Natural killer cell treated with Interleukin-12 subunit alpha and Interleukin-12 subunit beta and Interleukin-15 and Interleukin-18, amount 100 ng/mL, for 72 hours (primary cell): Measurements from ENCODE around the gene FBRSL1. TPM values are rescaled to one million over a fixed set of nuclear protein-coding genes. Genes with fewer than 3 reads are reported as not detected.
"Not testable (repeated sequence)": the region's sequence is repeated elsewhere in the genome, so short reads cannot be mapped to it uniquely, and the experiment has no call there.

Experiments used
- ATAC-seq, 2 donors: fragments of 150-1000 bp; cut with Tn5 transposase in 1 of 2; sonication (Bioruptor Pico), chemical (Tn5 transposase) in 1 of 2; 2 replicates each; pipeline ENCODE4 v1.10.0; 2021
- DNase-seq: peaks from one replicate; pipeline ENCODE4 v3.0.0; 2022; ENCODE audit warnings: low spot score
- H3K27ac Mint-ChIP-seq, 2 donors: 1 replicate in 1 of 2; 2 replicates in 1 of 2; pipeline ENCODE4 v1.8.0; 2022; ENCODE audit warnings: mixed read lengths in 2 of 2, mild to moderate bottlenecking in 1 of 2, moderate library complexity in 1 of 2
- H3K27me3 Mint-ChIP-seq, 2 donors: 1 replicate in 1 of 2; 2 replicates in 1 of 2; pipeline ENCODE4 v1.8.0; 2022; ENCODE audit warnings: mixed read lengths in 2 of 2
- H3K36me3 Mint-ChIP-seq: one replicate; pipeline ENCODE4 v1.8.0; 2022; ENCODE audit warnings: mixed read lengths
- H3K4me1 Mint-ChIP-seq, 2 donors: 1 replicate in 1 of 2; 2 replicates in 1 of 2; pipeline ENCODE4 v1.8.0; 2022; ENCODE audit warnings: low read depth in 2 of 2, mixed read lengths in 2 of 2, mild to moderate bottlenecking in 1 of 2
- H3K4me3 Mint-ChIP-seq: one replicate; pipeline ENCODE4 v1.8.0; 2022; ENCODE audit warnings: mixed read lengths
- H3K9me3 Mint-ChIP-seq: 2 replicates; pipeline ENCODE4 v1.8.0; 2022; ENCODE audit warnings: mixed read lengths
- total RNA-seq, 2 donors: library from RNA; stranded (reverse); gene quantifications; one replicate each; pipeline ENCODE4 v1.2.3, GENCODE V29; 2022

Gene FBRSL1
- total RNA-seq, 2 donors from 2014 or later, result 38.0 to 91.5 TPM

DNA sequence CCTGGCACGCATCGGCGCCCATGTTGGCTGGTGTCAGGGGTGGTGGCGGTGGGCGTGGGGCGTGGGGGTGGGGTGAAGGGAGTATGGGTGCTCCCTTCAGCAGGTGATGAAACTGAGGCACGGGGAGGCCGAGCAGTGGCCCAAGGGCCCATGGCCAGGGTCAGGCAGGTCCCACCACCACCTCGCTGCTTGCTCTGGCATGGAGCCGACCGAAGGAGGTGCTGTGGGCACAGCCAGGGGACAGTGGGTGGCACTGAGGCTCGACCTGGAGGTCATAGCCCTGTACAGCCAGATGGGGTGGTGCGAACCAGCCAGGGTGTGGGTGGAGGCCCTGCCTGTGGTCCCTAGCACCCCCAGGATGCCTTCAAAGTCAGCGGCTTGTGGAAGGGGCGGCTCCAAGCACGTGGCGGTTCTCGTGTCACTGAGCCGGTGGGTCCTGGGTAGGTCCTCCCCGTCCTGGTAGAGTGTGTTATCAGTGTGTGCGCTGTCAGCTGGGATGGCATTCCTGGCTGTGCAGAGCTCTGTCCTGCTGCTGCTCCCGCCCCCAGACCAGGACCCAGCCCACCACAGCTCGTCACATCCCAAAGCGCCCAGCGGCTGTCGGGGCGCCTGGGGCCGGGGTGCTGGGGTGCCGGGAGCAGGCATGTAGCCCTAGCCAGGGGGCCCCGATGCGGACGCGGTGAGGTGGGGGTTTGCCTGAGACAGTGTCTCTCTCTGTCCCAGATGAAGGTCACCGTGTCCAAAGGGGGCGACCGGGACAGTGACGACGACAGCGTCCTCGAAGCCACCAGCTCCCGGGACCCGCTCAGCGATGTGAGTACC, 35.3 kb downstream of the FBRSL1 start:
- ATAC-seq, result no peak
- H3K9me3 Mint-ChIP-seq, result no peaks in the 10 kb centered on the region
- H3K27me3 Mint-ChIP-seq, result no peaks in the 10 kb centered on the region
- H3K4me3 Mint-ChIP-seq, result no peak overlapping the region
- no peaks in the 10 kb centered on the region for H3K36me3 Mint-ChIP-seq
- no peak overlapping the region for H3K27ac Mint-ChIP-seq
- peaks cover 4 to 10% of the 10 kb centered on the region in 2 donors for H3K4me1 Mint-ChIP-seq
- DNase-seq, result no peak

DNA sequence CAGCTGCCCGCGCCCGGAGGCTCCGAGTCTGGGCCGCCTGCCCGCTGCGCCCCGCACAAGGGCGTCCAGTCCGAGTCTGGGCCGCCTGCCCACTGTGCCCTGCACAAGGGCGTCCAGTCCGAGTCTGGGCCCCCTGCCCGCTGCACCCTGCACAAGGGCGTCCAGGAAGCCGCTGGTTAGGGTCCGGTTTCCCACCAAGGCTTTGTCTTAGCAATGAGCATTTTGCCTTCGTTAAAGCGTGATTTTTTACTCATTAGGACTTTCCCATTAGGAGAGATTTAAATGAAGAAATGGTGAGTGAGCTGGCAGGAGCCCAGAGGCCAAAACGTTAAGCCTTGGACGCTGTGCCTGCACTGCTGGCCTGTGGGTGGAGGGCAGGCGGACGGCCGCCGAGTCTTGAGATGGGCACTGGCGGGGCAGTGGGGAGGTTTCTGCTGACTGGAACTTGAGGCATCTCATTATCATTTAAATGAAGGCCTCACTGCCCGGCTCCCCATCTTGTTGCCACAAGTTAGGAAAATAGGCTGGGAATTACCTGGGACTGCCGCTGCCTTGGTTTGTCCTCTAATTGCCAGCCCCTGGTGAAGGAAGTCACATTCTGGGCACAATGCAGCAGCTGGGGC, 36.0 kb downstream of the FBRSL1 start:
- DNase-seq (no peak), ATAC-seq (no peak)
- Mint-ChIP-seq H3K4me1 (peaks cover 4 to 9% of the 10 kb centered on the region in 2 donors), H3K27me3 (no peaks in the 10 kb centered on the region), H3K9me3 (no peaks in the 10 kb centered on the region), H3K36me3 (no peaks in the 10 kb centered on the region), H3K27ac (no peak overlapping the region), H3K4me3 (no peak overlapping the region)

- no peaks in the 10 kb centered on the region for H3K36me3 Mint-ChIP-seq
- H3K27ac Mint-ChIP-seq, result no peak overlapping the region
- DNase-seq (no peak), ATAC-seq (no peak)
- H3K4me3 Mint-ChIP-seq, result no peak overlapping the region
- no peaks in the 10 kb centered on the region for H3K27me3 Mint-ChIP-seq
- no peaks in the 10 kb centered on the region for H3K9me3 Mint-ChIP-seq
- H3K4me1 Mint-ChIP-seq, result peaks cover 4 to 9% of the 10 kb centered on the region in 2 donors
These were observed 37.4 kb downstream of the FBRSL1 start for GRCh38 chr12:132527186-132527882.

DNA sequence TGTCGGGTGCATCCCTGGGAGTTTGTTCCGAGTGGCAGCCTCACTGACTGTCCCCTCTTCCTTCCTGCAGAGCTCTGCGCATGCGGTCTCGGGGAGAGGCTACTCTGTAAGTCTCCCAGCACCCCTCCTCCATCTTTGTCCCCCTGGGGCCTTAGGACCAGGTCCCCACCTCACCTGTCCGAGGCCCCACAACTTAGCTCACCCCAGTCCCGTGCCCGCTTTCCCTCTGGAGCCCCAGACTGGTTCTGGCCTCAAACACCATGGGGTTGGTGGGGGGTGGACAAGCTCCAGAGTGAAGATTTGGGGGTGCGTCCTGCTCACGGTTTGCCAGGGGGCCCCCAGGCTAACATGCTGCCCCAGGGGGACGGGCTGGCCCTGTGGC, 37.9 kb downstream of the FBRSL1 start:
- no peak for ATAC-seq
- H3K27me3 Mint-ChIP-seq, result no peaks in the 10 kb centered on the region
- no peak overlapping the region for H3K27ac Mint-ChIP-seq

DNA sequence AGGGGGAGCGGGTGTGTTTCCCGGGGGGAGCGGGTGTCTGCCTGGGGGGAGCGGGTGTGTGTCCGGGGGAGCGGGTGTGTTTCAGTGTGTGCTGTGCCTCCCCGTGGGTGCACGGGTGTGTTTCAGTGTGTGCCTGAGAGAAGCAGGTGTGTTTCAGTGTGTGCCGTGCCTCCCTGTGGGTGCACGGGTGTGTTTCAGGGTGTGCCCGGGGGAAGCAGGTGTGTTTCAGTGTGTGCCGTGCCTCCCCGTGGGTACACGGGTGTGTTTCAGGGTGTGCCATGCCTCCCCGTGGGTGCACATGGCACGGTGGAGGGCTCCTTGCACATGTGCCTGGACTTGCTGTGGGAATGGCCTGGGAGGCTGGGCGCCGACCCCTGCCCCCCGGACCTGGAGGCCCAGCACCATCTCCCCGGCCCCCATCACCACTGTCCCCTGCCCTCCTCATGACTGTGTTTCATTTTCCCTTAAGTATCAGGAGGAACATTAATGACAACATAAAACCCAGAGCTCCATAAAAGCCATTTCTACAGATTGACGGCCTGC, 38.7 kb downstream of the FBRSL1 start:
- peaks cover 4 to 11% of the 10 kb centered on the region in 2 donors for H3K4me1 Mint-ChIP-seq
- DNase-seq (no peak), ATAC-seq (no peak)
- no peaks in the 10 kb centered on the region for H3K9me3 Mint-ChIP-seq
- H3K27me3 Mint-ChIP-seq, result no peaks in the 10 kb centered on the region
- no peak overlapping the region for H3K4me3 Mint-ChIP-seq
- H3K36me3 Mint-ChIP-seq, result no peaks in the 10 kb centered on the region
- no peak overlapping the region for H3K27ac Mint-ChIP-seq

More for the DNA sequence above, 37.9 kb downstream of the FBRSL1 start:
- Mint-ChIP-seq H3K4me1 (peaks cover 4 to 9% of the 10 kb centered on the region in 2 donors), H3K9me3 (no peaks in the 10 kb centered on the region), H3K36me3 (no peaks in the 10 kb centered on the region), H3K4me3 (no peak overlapping the region)
- DNase-seq, result no peak

DNA sequence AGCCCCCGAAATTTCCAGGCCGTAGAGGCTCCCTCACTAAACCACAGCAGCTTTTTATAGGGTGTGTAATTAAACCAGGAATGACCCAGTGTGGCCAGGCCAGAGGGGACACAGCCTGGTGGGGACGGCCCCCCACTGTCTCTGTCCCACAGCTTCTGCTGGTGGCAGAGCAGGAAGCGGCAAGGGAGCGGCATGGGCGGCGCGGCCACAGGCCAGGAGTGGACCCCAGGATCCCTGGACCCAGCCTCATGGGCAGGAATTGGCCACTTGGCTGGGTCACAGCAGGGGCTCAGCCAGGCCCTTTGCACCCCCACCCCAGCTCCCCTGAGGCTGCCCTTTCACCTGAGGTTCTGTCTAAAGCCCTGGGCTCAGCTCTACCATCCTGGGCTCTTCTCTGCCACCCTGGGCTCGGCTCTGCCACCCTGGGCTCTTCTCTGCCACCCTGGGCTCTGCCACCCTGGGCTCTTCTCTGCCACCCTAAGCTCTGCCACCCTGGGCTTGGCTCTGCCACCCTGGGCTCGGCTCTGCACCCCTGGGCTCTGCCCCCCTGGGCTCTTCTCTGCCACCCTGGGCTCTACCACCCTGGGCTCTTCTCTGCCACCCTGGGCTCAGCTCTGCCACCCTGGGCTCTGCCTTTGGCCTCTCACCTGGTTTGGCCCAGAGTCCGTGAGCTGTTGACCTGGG, 39.3 kb downstream of the FBRSL1 start:
- H3K9me3 Mint-ChIP-seq, result no peaks in the 10 kb centered on the region
- H3K27ac Mint-ChIP-seq, result no peak overlapping the region
- H3K36me3 Mint-ChIP-seq, result no peaks in the 10 kb centered on the region
- no peak for DNase-seq
- H3K4me1 Mint-ChIP-seq, result peaks cover 4 to 8% of the 10 kb centered on the region in 2 donors
- H3K27me3 Mint-ChIP-seq, result no peaks in the 10 kb centered on the region
- ATAC-seq, result no peak
- H3K4me3 Mint-ChIP-seq, result no peak overlapping the region

DNA sequence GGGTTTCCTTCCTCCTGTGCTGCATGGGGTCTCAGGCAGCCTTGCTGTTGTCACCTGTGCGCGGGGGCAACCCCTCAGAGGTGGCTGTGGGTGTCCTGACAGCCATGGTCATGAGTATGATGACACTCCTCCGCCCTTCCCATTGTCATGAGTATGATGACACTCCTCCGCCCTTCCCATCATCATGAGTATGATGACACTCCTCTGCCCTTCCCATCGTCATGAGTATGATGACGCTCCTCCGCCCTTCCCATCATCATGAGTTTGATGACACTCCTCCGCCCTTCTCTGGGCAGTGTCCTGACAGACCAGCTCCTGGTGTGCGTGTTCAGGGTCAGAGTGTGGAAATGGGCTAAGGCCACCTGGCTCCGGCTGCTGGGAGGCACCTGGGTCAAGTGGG, 40.0 kb downstream of the FBRSL1 start:
- ATAC-seq (no peak), DNase-seq (no peak)
- Mint-ChIP-seq H3K27me3 (no peaks in the 10 kb centered on the region), H3K4me1 (peaks cover 5 to 8% of the 10 kb centered on the region in 2 donors), H3K27ac (no peak overlapping the region), H3K4me3 (no peak overlapping the region), H3K9me3 (no peaks in the 10 kb centered on the region), H3K36me3 (no peaks in the 10 kb centered on the region)

DNA sequence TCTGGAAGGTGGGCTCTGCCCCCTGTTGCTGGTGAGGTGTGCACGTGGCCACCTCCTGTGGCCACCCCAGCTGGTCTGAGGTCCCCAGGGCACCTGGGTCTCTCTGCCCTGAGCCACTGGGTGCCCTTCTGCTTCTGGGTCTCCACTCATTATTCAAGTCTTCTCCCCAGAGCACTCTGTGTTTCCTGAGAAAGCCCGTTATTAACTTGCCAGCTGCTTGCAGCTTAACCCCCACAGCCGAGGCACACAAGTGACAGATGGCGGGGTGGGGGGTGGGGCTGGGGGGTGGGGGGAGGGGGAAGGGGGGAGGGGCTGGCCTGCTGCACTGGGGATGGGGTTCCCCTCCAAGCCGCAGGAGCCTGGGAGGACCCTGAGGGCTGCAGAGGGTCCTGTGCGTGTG, 40.5 kb downstream of the FBRSL1 start:
- no peak overlapping the region for H3K4me3 Mint-ChIP-seq

DNA sequence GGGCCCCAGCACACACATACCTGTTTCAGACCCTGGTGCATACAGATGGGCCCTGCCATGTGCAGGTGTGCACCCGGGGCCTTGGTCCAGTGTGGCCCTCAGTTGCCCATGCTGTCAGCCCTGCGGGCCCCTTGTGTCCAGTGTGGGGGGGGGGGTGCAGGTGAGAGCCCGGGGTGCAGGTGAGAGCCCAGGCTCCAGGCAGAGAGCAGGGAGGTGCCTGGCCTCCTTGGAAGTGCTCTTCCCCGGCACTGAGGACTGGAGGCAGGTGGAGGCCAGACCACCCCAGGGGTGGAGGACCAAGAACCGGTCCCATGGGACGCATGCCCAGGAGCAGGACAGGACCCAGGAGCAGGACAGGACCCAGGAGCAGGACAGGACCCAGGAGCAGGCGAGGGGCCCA, 40.9 kb downstream of the FBRSL1 start:
- H3K9me3 Mint-ChIP-seq, result peaks cover 3% of the 10 kb centered on the region
- H3K36me3 Mint-ChIP-seq, result no peaks in the 10 kb centered on the region
- no peak for ATAC-seq
- no peaks in the 10 kb centered on the region for H3K27me3 Mint-ChIP-seq
- no peak overlapping the region for H3K4me3 Mint-ChIP-seq
- DNase-seq, result no peak
- peaks cover 14 to 16% of the 10 kb centered on the region in 2 donors for H3K4me1 Mint-ChIP-seq
- no peak overlapping the region for H3K27ac Mint-ChIP-seq

More for the DNA sequence above, 40.5 kb downstream of the FBRSL1 start:
- Mint-ChIP-seq H3K36me3 (no peaks in the 10 kb centered on the region), H3K9me3 (no peaks in the 10 kb centered on the region), H3K4me1 (peaks cover 10 to 13% of the 10 kb centered on the region in 2 donors), H3K27ac (no peak overlapping the region), H3K27me3 (no peaks in the 10 kb centered on the region)
- no peak for ATAC-seq
- no peak for DNase-seq

DNA sequence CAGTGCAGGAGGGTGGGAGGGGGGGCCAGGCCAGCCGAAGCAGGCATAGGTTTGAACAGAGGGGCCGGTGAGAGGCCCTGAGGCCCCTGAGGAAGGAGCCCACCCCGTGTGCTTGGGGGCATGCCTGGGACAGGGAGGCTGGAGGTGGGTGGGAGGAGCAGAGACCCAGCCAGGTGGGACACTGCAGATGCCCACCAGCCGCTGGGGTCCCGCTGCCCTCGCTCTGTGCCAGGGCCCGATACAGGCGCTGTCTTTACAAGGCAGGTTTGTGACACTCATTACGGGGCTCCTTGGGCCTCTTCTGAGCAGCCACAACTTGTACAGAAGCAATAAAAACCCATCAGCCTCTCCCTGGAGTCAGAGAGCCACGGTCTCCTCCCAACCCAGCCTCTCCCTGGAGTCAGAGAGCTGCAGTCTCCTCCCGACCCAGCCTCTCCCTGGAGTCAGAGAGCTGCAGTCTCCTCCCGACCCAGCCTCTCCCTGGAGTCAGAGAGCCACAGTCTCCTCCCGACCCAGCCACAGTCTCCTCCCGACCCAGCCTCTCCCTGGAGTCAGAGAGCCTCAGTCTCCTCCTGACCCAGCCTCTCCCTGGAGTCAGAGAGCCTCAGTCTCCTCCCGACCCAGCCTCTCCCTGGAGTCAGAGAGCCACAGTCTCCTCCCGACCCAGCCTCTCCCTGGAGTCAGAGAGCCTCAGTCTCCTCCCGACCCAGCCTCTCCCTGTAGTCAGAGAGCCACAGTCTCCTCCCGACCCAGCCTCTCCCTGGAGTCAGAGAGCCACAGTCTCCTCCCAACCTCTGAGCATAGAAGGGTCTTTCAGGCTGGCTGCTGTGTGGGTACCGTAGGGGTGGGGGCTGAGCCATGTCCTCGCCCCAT, 43.0 kb downstream of the FBRSL1 start:
- not testable (repeated sequence) for H3K27ac Mint-ChIP-seq, H3K36me3 Mint-ChIP-seq, H3K27me3 Mint-ChIP-seq, DNase-seq, H3K4me3 Mint-ChIP-seq, ATAC-seq
- Mint-ChIP-seq H3K9me3 (peaks cover 11% of the 10 kb centered on the region), H3K4me1 (peaks cover 34 to 36% of the 10 kb centered on the region in 2 donors)

GRCh38 chr12:132533584-132533958, 43.6 kb downstream of the FBRSL1 start:
- ATAC-seq (no peak), DNase-seq (no peak)
- Mint-ChIP-seq H3K4me1 (peaks cover 34 to 36% of the 10 kb centered on the region in 2 donors), H3K9me3 (peaks cover 11% of the 10 kb centered on the region), H3K27ac (no peak overlapping the region), H3K27me3 (no peaks in the 10 kb centered on the region), H3K36me3 (no peaks in the 10 kb centered on the region), H3K4me3 (no peak overlapping the region)

GRCh38 chr12:132534076-132534475, 44.1 kb downstream of the FBRSL1 start:
- no peaks in the 10 kb centered on the region for H3K36me3 Mint-ChIP-seq
- no peak for ATAC-seq
- no peak overlapping the region for H3K4me3 Mint-ChIP-seq
- DNase-seq, result no peak
- H3K4me1 Mint-ChIP-seq, result peaks cover 34 to 36% of the 10 kb centered on the region in 2 donors
- H3K9me3 Mint-ChIP-seq, result peaks cover 11% of the 10 kb centered on the region
- H3K27me3 Mint-ChIP-seq, result no peaks in the 10 kb centered on the region
- H3K27ac Mint-ChIP-seq, result no peak overlapping the region

- Mint-ChIP-seq H3K36me3 (no peaks in the 10 kb centered on the region), H3K27me3 (no peaks in the 10 kb centered on the region), H3K4me3 (no peak overlapping the region), H3K27ac (no peak overlapping the region), H3K4me1 (peaks cover 31 to 32% of the 10 kb centered on the region in 2 donors), H3K9me3 (peaks cover 11% of the 10 kb centered on the region)
- DNase-seq (no peak), ATAC-seq (no peak)
These were observed 45.1 kb downstream of the FBRSL1 start for GRCh38 chr12:132535019-132535418.
